Hippocampal formation (tissue), 2 donors: ENCODE data around the gene WFDC10A.
"Not testable (repeated sequence)": the region's sequence is repeated elsewhere in the genome, so short reads cannot be mapped to it uniquely, and the experiment has no call there.

ENCODE experiments used
- DNase-seq, 2 donors: peaks; one replicate each; lab custom pipeline; 2025; lab: John Stamatoyannopoulos, UW

Gene WFDC10A

GRCh38 chr20:45649312-45649863 is 19.8 kb downstream of the WFDC10A start:
- DNase-seq = no peak

- DNase-seq = not testable (repeated sequence)
These were observed 22.2 kb downstream of the WFDC10A start for GRCh38 chr20:45651726-45652125.

- DNase-seq = not testable (repeated sequence)
These were observed 27.5 kb downstream of the WFDC10A start for GRCh38 chr20:45657038-45657437.

GRCh38 chr20:45670139-45670538 is 40.6 kb downstream of the WFDC10A start, which contains the start of gene WFDC11:
Gene WFDC11 (minus strand): TSS chr20:45670239. CDS start chr20:45650600, 19,639 bp downstream.
- no peak for DNase-seq

GRCh38 chr20:45672765-45673164 is 43.2 kb downstream of the WFDC10A start:
- DNase-seq = no peak

- no peak for DNase-seq
These were observed 50.1 kb downstream of the WFDC10A start for GRCh38 chr20:45679650-45680049.
